Posterior vena cava (tissue), 2 donors: ENCODE results near the gene ENTPD2. TPM values are rescaled to one million over a fixed set of nuclear protein-coding genes. Genes with fewer than 3 reads are reported as not detected.

ENCODE experiments used
- DNase-seq: peaks from one replicate; pipeline ENCODE4 v3.0.0-alpha.2; 2020; ENCODE audit warnings: low spot score
- intact Hi-C, 2 donors: fragments of 100-400 bp; cut with DNase I; formaldehyde crosslinking; loops; one replicate each; pipeline versions ENCODE4 v1.14.1 to v1.14.2; 2022 to 2023
- long read RNA-seq, 2 donors: library from polyadenylated mRNA; unstranded; transcript quantifications; one replicate each; pipeline ENCODE4 v2.0.0, GENCODE V29; 2020 to 2021
- total RNA-seq, 2 donors: library from RNA; stranded (reverse); fragmentation: NEBNext Ultra II Directional; extraction: Animal tissue kit (Norgen Biotek cat#: 25700); gene quantifications; one replicate each; pipeline ENCODE4 v1.2.1, GENCODE V29; 2021
- donor health status: DM: yes; HTN: yes; CAD: no.
- donor health status: DM: yes; HTN: yes; CAD: no.

The ENTPD2 gene
- total RNA-seq = 1 to 10 TPM in 1 of 2 donors, under 1 TPM in 1; 0.48 to 1.2 TPM
- long read RNA-seq, donor 1 = 0 reads
- long read RNA-seq, donor 2, partial matches to known transcripts = 0 of 1 reads
- long read RNA-seq, donor 2, other reads (novel, unspliced or antisense) = 1 of 1 reads

GRCh38 chr9:137053944-137054931 lies at the start of gene ENTPD2:
Gene ENTPD2, minus strand, starts transcription at chr9:137054061. Its CDS starts 64 bp downstream, at chr9:137053997.
- no peak for DNase-seq
- intact Hi-C loops = loop anchor here in 1 of 2 donors (5.0 kb wide), 1 partner anchor 393 kb away; no protein-coding TSS in a partner anchor

- DNase-seq = no peak
- intact Hi-C loops = no loop called here
These were observed 49.5 kb upstream of the ENTPD2 start for GRCh38 chr9:137103206-137103999.

GRCh38 chr9:137099231-137099630 lies 45.4 kb upstream of the ENTPD2 start:
- no peak for DNase-seq
- intact Hi-C loops = no loop called here

GRCh38 chr9:137097761-137098462 lies 44.1 kb upstream of the ENTPD2 start:
- intact Hi-C loops = no loop called here
- DNase-seq = no peak

GRCh38 chr9:137096785-137097546 lies 43.1 kb upstream of the ENTPD2 start:
- intact Hi-C loops = no loop called here
- no peak for DNase-seq

GRCh38 chr9:137095664-137096517 lies 42.0 kb upstream of the ENTPD2 start:
- intact Hi-C loops = no loop called here
- DNase-seq = no peak

GRCh38 chr9:137089232-137089947 lies 35.5 kb upstream of the ENTPD2 start:
- intact Hi-C loops = no loop called here
- DNase-seq = no peak

GRCh38 chr9:137088121-137088520 lies 34.3 kb upstream of the ENTPD2 start:
- DNase-seq = no peak
- intact Hi-C loops = no loop called here

- intact Hi-C loops = no loop called here
- DNase-seq = no peak
These were observed 33.6 kb upstream of the ENTPD2 start for GRCh38 chr9:137087409-137087925.

- intact Hi-C loops = no loop called here
- peak; percentile 100 for DNase-seq
These were observed 32.9 kb upstream of the ENTPD2 start, which contains the start of gene MAN1B1 for GRCh38 chr9:137086531-137087408. Gene MAN1B1, plus strand, starts transcription at chr9:137086985. Its CDS starts 15 bp downstream, at chr9:137087000.

- peak; percentile 91 for DNase-seq
- intact Hi-C loops = no loop called here
These were observed 32.2 kb upstream of the ENTPD2 start for GRCh38 chr9:137085920-137086530.

- intact Hi-C loops = no loop called here
- no peak for DNase-seq
These were observed 30.7 kb upstream of the ENTPD2 start for GRCh38 chr9:137084526-137084925.

- intact Hi-C loops = no loop called here
- DNase-seq = peak; percentile 95
These were observed 29.6 kb upstream of the ENTPD2 start for GRCh38 chr9:137083394-137084004.

- intact Hi-C loops = no loop called here
These were observed 29.0 kb upstream of the ENTPD2 start for GRCh38 chr9:137082925-137083290.

More at GRCh38 chr9:137082925-137083290, 29.0 kb upstream of the ENTPD2 start:
- no peak for DNase-seq
